ENCODE measurements around the gene CMIP. TPM values are rescaled to one million over a fixed set of nuclear protein-coding genes. Genes with fewer than 3 reads are reported as not detected.

The CMIP gene
- total RNA-seq, 2 donors from 2014 or later: 30.1 to 95.1 TPM

DNA sequence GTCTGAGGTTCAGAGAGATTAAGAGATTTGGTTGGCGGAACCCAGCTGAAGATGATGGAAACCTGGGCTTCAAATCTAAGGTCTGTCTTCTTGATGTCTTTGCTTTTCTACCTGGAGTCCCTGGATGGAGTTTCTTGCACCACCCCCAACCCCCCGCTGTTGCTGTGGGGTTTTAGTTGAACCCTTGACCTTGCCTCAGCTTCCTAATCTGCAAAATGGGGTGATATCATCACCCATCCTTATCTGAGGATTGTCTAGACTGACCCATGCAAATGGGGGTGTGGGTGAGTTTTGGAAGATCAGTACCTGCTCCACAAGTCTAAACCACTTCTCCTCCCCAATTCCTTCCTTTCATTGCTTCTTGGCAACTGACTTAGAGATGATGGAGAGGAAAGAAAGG lies 9.0 kb upstream of the CMIP start:
- Histone ChIP-seq H3K27ac (no peak overlapping the region), H3K27me3 (replicated peaks; ENCODE audit: insufficient read depth) (no peaks in the 10 kb centered on the region), H3K9me3 (no peaks in the 10 kb centered on the region), H3K4me1 (replicated peaks) (peaks cover 6% of the 10 kb centered on the region), H3K4me3 (no peak overlapping the region), H3K36me3 (no peaks in the 10 kb centered on the region)
- intact Hi-C loops (cut with DNase I): no loop called here
- TF ChIP-seq POLR2AphosphoS5 (IDR thresholded peaks at IDR 0.05) (no peak), POLR2A (IDR thresholded peaks at IDR 0.05) (no peak)
- TF ChIP-seq, protein P1, sequence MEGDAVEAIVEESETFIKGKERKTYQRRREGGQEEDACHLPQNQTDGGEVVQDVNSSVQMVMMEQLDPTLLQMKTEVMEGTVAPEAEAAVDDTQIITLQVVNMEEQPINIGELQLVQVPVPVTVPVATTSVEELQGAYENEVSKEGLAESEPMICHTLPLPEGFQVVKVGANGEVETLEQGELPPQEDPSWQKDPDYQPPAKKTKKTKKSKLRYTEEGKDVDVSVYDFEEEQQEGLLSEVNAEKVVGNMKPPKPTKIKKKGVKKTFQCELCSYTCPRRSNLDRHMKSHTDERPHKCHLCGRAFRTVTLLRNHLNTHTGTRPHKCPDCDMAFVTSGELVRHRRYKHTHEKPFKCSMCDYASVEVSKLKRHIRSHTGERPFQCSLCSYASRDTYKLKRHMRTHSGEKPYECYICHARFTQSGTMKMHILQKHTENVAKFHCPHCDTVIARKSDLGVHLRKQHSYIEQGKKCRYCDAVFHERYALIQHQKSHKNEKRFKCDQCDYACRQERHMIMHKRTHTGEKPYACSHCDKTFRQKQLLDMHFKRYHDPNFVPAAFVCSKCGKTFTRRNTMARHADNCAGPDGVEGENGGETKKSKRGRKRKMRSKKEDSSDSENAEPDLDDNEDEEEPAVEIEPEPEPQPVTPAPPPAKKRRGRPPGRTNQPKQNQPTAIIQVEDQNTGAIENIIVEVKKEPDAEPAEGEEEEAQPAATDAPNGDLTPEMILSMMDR (IDR thresholded peaks at IDR 0.05): no peak
- 95% methylated on average over 2 of the region's 2 CpGs for WGBS
- DNase-seq (ENCODE audit: low spot score): no peak

GRCh38 chr16:81436386-81436785 lies 8.2 kb upstream of the CMIP start:
- H3K9me3 ChIP-seq: no peaks in the 10 kb centered on the region
- DNase-seq (ENCODE audit: low spot score): no peak
- H3K27ac ChIP-seq: no peak overlapping the region
- H3K4me3 ChIP-seq: no peak overlapping the region
- TF ChIP-seq, protein P1 (IDR thresholded peaks at IDR 0.05): no peak
- TF ChIP-seq POLR2AphosphoS5 (IDR thresholded peaks at IDR 0.05) (no peak), POLR2A (IDR thresholded peaks at IDR 0.05) (no peak)
- H3K27me3 ChIP-seq (replicated peaks; ENCODE audit: insufficient read depth): no peaks in the 10 kb centered on the region
- peaks cover 6% of the 10 kb centered on the region for H3K4me1 ChIP-seq (replicated peaks)
- intact Hi-C loops (cut with DNase I): no loop called here
- no peaks in the 10 kb centered on the region for H3K36me3 ChIP-seq
- 92% methylated on average over 6 of the region's 6 CpGs for WGBS

DNA sequence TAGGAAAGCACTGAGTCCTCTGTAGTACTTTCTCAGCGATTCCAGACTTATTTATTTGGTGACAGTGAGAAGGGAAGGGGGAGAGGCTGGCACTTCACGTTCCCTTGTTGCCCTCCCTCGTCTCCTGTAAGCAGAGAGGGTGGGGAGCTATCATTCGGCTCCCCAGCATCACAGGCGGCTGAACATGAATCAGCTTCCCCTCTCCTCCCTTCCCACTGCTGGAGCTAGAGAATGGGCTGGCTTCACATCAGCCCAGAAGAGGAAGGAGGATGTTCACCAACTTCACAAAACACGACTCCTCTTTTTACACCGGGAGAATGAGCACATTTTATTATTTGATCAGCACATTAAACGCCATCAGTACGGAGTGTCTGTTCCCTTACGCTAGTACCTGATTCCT lies 6.7 kb upstream of the CMIP start:
- H3K4me1 ChIP-seq (replicated peaks): peaks cover 6% of the 10 kb centered on the region
- intact Hi-C loops (cut with DNase I): no loop called here
- 17% methylated on average over 10 of the region's 10 CpGs for WGBS
- no peaks in the 10 kb centered on the region for H3K27me3 ChIP-seq (replicated peaks; ENCODE audit: insufficient read depth)
- TF ChIP-seq, protein P1 (IDR thresholded peaks at IDR 0.05): no peak
- peak; percentile 10 for TF ChIP-seq POLR2AphosphoS5 (IDR thresholded peaks at IDR 0.05)
- no peak for TF ChIP-seq POLR2A (IDR thresholded peaks at IDR 0.05)
- DNase-seq (ENCODE audit: low spot score): no peak
- no peaks in the 10 kb centered on the region for H3K36me3 ChIP-seq
- no peaks in the 10 kb centered on the region for H3K9me3 ChIP-seq
- peak overlapping the region in 1 of 2 donors; percentile 23 for H3K27ac ChIP-seq
- H3K4me3 ChIP-seq: no peak overlapping the region

DNA sequence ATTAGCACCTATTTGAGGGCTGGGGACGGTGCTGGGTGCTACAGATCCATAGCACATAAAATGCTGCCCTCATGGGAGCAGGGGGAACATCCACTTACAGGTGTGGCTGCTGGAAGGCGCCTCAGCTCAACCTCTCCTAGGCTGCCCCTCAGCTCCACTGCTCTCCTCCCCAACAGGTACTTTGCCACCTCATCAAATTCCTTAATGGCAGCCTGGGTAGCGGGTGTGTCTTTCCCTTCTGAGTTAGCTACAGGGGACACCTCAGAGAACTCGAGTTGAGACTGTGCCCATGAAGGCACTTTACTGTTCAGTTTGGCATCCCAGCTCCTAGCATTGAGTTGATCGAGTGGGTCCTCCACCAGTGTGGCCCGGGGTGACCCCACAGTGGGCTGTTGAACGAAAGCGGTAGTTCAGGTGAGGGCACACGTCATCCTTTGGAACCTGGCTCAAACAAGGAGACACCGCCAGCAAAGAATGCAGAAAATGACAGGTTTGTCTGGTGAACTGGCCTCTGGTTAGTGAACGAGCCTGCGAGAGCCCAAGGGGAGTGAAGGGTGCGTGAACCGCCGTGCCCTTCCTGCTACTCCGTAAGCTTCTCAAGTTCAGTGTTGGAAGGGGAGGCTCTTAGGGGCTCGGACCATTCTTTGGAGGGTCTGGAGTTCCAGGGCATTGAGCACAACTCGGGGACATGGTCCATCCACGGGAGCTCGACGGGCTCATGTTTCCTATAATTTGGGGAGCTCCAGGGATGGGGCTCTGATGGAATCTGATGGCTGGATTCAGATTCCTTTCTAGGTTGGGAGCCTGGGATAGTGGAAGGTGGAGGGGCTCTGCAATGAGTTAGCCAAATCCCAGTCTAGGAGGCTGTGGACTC lies 3.5 kb upstream of the CMIP start:
- Histone ChIP-seq H3K27ac (no peak overlapping the region), H3K4me3 (no peak overlapping the region), H3K27me3 (replicated peaks; ENCODE audit: insufficient read depth) (no peaks in the 10 kb centered on the region), H3K9me3 (no peaks in the 10 kb centered on the region), H3K4me1 (replicated peaks) (peaks cover 6% of the 10 kb centered on the region), H3K36me3 (no peaks in the 10 kb centered on the region)
- intact Hi-C loops (cut with DNase I): no loop called here
- TF ChIP-seq POLR2A (IDR thresholded peaks at IDR 0.05) (no peak), POLR2AphosphoS5 (IDR thresholded peaks at IDR 0.05) (no peak)
- WGBS: 76% methylated on average over 21 of the region's 21 CpGs
- DNase-seq (ENCODE audit: low spot score): no peak

DNA sequence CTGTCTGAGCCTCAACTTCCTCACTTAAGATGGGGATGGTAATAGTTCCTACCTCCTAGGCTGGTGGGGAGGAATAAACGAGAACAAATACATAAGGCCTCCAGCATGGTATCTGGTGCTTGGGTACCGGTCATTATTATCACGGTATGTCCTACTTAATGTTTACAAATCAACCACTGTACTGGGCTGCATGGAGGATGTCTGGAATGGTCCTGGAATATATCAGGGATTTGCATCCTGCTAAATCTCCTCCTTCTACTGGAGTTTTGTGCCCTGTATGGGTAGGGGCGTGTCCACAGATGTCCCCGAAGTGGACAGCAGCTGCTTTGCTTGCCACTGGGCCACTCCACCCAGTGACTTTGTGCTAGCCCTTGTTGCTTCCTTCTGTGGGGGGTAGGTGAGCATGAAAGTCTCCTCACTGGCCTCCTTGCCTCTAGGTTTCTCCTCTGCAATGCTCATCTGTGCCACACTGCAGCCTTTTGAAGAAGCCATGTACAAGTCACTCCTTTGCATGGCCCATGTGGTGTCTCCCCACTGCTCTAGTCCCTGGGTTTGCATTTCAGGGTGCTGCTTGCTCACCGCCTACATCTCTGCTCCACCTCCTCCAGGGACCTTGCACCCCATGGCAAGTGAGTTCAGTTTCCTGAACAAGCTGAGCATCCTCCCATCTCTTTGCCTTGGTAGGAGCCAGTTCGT lies 2.2 kb upstream of the CMIP start:
- no peaks in the 10 kb centered on the region for H3K36me3 ChIP-seq
- H3K4me3 ChIP-seq: no peak overlapping the region
- H3K27ac ChIP-seq: no peak overlapping the region
- no peaks in the 10 kb centered on the region for H3K27me3 ChIP-seq (replicated peaks; ENCODE audit: insufficient read depth)
- no peak for DNase-seq (ENCODE audit: low spot score)
- WGBS: 80% methylated on average over 7 of the region's 7 CpGs
- H3K4me1 ChIP-seq (replicated peaks): peaks cover 6% of the 10 kb centered on the region
- intact Hi-C loops (cut with DNase I): no loop called here
- no peaks in the 10 kb centered on the region for H3K9me3 ChIP-seq
- TF ChIP-seq, protein P1 (IDR thresholded peaks at IDR 0.05): no peak
- TF ChIP-seq POLR2AphosphoS5 (IDR thresholded peaks at IDR 0.05): no peak
- TF ChIP-seq POLR2A (IDR thresholded peaks at IDR 0.05): no peak

Data from prostate gland (tissue), 2 donors.